Caco-2 (cell line): ENCODE data around the gene TCN2. TPM values are rescaled to one million over a fixed set of nuclear protein-coding genes. Genes with fewer than 3 reads are reported as not detected.

Source experiments
- BruUV-seq: library from RNA; stranded (reverse); fragments of 400-500 nt; replicated peaks from 2 replicates; lab custom pipeline; 2021; lab: Mats Ljungman, UMichigan
- CTCF ChIA-PET: fragments of 300-600 bp; sonication (Branson Sonifier 250); formaldehyde crosslinking; loops from one replicate; lab custom pipeline; 2022; ENCODE audit warnings: antibody characterized with exemption; lab: Charles Lee
- POLR2A ChIA-PET: fragments of 300-600 bp; sonication (Branson Sonifier 250); formaldehyde crosslinking; loops from one replicate; lab custom pipeline; 2022; ENCODE audit warnings: antibody characterized with exemption; lab: Charles Lee
- DNase-seq, 2 experiments: peaks; one replicate each; pipeline versions ENCODE4 v3.0.0 to v3.0.0-alpha.2; 2020 to 2022
- H3K27me3 ChIP-seq: replicated peaks from 2 replicates; pipeline ENCODE4 v1.6.0; 2011; ENCODE audit warnings: low read length; ENCODE audit not compliant: control insufficient read depth, insufficient read depth
- H3K36me3 ChIP-seq: 2 replicates; pipeline ENCODE4 v1.5.1; 2011; ENCODE audit warnings: low read length; ENCODE audit not compliant: control insufficient read depth, insufficient read depth
- H3K4me1 ChIP-seq: fragments of 250-450 bp; sonication (Bioruptor Pico); 2 replicates; pipeline ENCODE4 v1.5.1; 2020; ENCODE audit warnings: mild to moderate bottlenecking
- H3K4me3 ChIP-seq: 2 replicates; pipeline ENCODE4 v1.5.1; 2011; ENCODE audit warnings: low read depth, mild to moderate bottlenecking, control low read depth, low read length
- H3K9me3 ChIP-seq: fragments of 250-450 bp; sonication (Bioruptor Pico); 2 replicates; pipeline ENCODE4 v1.5.1; 2020; ENCODE audit warnings: mild to moderate bottlenecking, moderate library complexity
- H3K27ac Mint-ChIP-seq: one replicate; pipeline ENCODE4 v1.8.0; 2022; ENCODE audit warnings: mixed read lengths; ENCODE audit not compliant: unreplicated experiment
- H3K27me3 Mint-ChIP-seq: one replicate; pipeline ENCODE4 v1.8.0; 2022; ENCODE audit warnings: mixed read lengths; ENCODE audit not compliant: insufficient read depth, unreplicated experiment
- H3K36me3 Mint-ChIP-seq: one replicate; pipeline ENCODE4 v1.8.0; 2022; ENCODE audit warnings: mild to moderate bottlenecking, mixed read lengths; ENCODE audit not compliant: insufficient read depth, unreplicated experiment
- H3K4me1 Mint-ChIP-seq: one replicate; pipeline ENCODE4 v1.8.0; 2022; ENCODE audit warnings: low read depth, mixed read lengths; ENCODE audit not compliant: unreplicated experiment
- H3K4me3 Mint-ChIP-seq: one replicate; pipeline ENCODE4 v1.8.0; 2022; ENCODE audit warnings: mild to moderate bottlenecking, moderate library complexity, mixed read lengths; ENCODE audit not compliant: unreplicated experiment
- H3K9me3 Mint-ChIP-seq: one replicate; pipeline ENCODE4 v1.8.0; 2022; ENCODE audit warnings: mixed read lengths; ENCODE audit not compliant: unreplicated experiment
- CTCF ChIP-seq, 2 experiments: fragments of 200-600 bp in 1 of 2; IDR thresholded peaks; 1 replicate in 1 of 2; 2 replicates in 1 of 2; pipeline versions ENCODE4 v1.5.1 to v1.8.0; 2011 to 2022; ENCODE audit warnings: antibody characterized with exemption in 1 of 2, control low read depth in 1 of 2, inconsistent platforms in 1 of 2, low read depth in 1 of 2, low read length in 1 of 2, mild to moderate bottlenecking in 1 of 2, moderate library complexity in 1 of 2; ENCODE audit not compliant: insufficient read depth in 1 of 2, severe bottlenecking in 1 of 2, unreplicated experiment in 1 of 2
- intact Hi-C: fragments of 100-400 bp; cut with micrococcal nuclease; formaldehyde crosslinking; loops from one replicate; pipeline ENCODE4 v1.10.0; 2022; ENCODE audit not compliant: unreplicated experiment
- total RNA-seq: library from RNA; stranded (reverse); gene quantifications from 2 replicates; pipeline ENCODE4 v1.2.3, GENCODE V29; 2022

The TCN2 gene
- total RNA-seq, 1 experiment from 2014 or later, result 13.8 TPM

GRCh38 chr22:30603801-30604200 is 3.2 kb upstream of the TCN2 start:
- Histone ChIP-seq H3K4me1 (peaks cover 16% of the 10 kb centered on the region), H3K4me3 (no peak overlapping the region), H3K9me3 (no peaks in the 10 kb centered on the region), H3K36me3 (no peaks in the 10 kb centered on the region), H3K27me3 (no peaks in the 10 kb centered on the region)
- no peak for DNase-seq
- intact Hi-C loops, result no loop called here
- Mint-ChIP-seq H3K27ac (no peak overlapping the region), H3K4me1 (peaks cover 8% of the 10 kb centered on the region), H3K36me3 (peaks cover 10% of the 10 kb centered on the region), H3K27me3 (no peaks in the 10 kb centered on the region), H3K9me3 (no peaks in the 10 kb centered on the region), H3K4me3 (no peak overlapping the region)
- BruUV-seq, result no TSS peak
- ChIA-PET CTCF (no interaction called here), POLR2A (no interaction called here)
- TF ChIP-seq CTCF (IDR thresholded peaks at IDR 0.05; ENCODE audit: insufficient read depth in 1 of 2, low read depth in 1 of 2, low read length in 1 of 2, severe bottlenecking in 1 of 2, unreplicated experiment in 1 of 2), result no peak

- TF ChIP-seq CTCF (IDR thresholded peaks at IDR 0.05; ENCODE audit: insufficient read depth in 1 of 2, low read depth in 1 of 2, low read length in 1 of 2, severe bottlenecking in 1 of 2, unreplicated experiment in 1 of 2), result no peak
- Histone ChIP-seq H3K36me3 (no peaks in the 10 kb centered on the region; the same call in 1 of the 2 replicates), H3K27me3 (no peaks in the 10 kb centered on the region), H3K9me3 (no peaks in the 10 kb centered on the region), H3K4me1 (peaks cover 16% of the 10 kb centered on the region), H3K4me3 (no peak overlapping the region)
- H3K36me3 Mint-ChIP-seq, result peaks cover 10% of the 10 kb centered on the region
- no peak overlapping the region for H3K27ac Mint-ChIP-seq
- CTCF ChIA-PET, result no interaction called here
- H3K27me3 Mint-ChIP-seq, result no peaks in the 10 kb centered on the region
- no TSS peak for BruUV-seq
- intact Hi-C loops, result no loop called here
- DNase-seq, result no peak
- H3K4me1 Mint-ChIP-seq, result peaks cover 17% of the 10 kb centered on the region
- no peaks in the 10 kb centered on the region for H3K9me3 Mint-ChIP-seq
- POLR2A ChIA-PET, result no interaction called here
- no peak overlapping the region for H3K4me3 Mint-ChIP-seq
These were observed 2.3 kb upstream of the TCN2 start for GRCh38 chr22:30604723-30605122.

DNA sequence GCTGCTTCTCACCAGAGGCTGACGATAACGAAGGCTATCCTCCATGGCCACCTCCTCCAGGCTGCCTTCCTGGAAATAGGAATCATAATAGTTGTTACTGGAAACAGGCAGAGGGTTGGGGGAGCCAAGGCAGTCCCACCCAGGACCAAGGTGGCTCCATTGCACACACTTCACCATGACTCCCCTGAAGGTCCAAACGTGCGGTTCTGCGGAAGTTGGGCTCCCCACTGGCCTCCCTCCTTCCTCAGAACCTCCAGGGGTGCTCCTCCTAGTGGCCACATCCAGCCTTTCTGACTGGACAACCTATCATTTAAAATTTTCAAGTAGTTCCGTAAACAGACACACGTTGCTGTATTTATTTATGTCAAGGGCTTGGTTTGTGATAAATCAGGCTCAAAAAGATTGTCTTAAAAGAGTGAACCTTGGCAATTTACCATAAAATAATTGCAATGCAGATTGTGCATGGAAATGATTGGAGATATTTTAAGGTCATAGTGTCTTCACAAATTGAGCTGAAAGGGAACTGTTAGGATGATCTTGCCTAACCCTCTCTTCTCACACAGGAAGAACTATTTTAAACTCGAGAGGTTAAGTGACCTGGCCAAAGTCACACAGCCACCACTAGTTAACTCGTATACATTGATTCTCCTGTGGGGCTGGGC is 1.4 kb upstream of the TCN2 start:
- CTCF ChIA-PET, result interaction anchor here (0.7 to 2.6 kb wide), 5 partner anchors 8 to 576 kb away, joined by 3 to 17 read pairs (median 3); partner anchors contain the start of genes SLC35E4 and TBC1D10A
- TF ChIP-seq CTCF (IDR thresholded peaks at IDR 0.05; ENCODE audit: insufficient read depth in 1 of 2, low read depth in 1 of 2, low read length in 1 of 2, severe bottlenecking in 1 of 2, unreplicated experiment in 1 of 2), result peak; percentile 57 to 60
- BruUV-seq, result no TSS peak
- H3K27me3 Mint-ChIP-seq, result no peaks in the 10 kb centered on the region
- H3K27ac Mint-ChIP-seq, result peak overlapping the region; percentile 58
- POLR2A ChIA-PET, result interaction anchor here (0.7 kb wide), 1 partner anchor 92 kb away, joined by 3 read pairs; no protein-coding TSS in a partner anchor
- H3K9me3 ChIP-seq, result no peaks in the 10 kb centered on the region
- intact Hi-C loops, result no loop called here
- H3K4me1 Mint-ChIP-seq, result peaks cover 17% of the 10 kb centered on the region
- H3K36me3 Mint-ChIP-seq, result peaks cover 10% of the 10 kb centered on the region
- no peaks in the 10 kb centered on the region for H3K27me3 ChIP-seq
- no peaks in the 10 kb centered on the region for H3K9me3 Mint-ChIP-seq
- peak in 1 of 2 experiments; percentile 62 for DNase-seq
- H3K4me3 ChIP-seq, result peak overlapping the region; percentile 57
- no peaks in the 10 kb centered on the region; the same call in 1 of the 2 replicates for H3K36me3 ChIP-seq
- H3K4me1 ChIP-seq, result peaks cover 16% of the 10 kb centered on the region
- H3K4me3 Mint-ChIP-seq, result peak overlapping the region; percentile 88
